H54 (cell line): Measurements from ENCODE around the gene CCKAR.

Source experiments
- DNase-seq: peaks from one replicate; pipeline ENCODE4 v3.0.0; 2011; ENCODE audit warnings: low spot score, mixed read lengths; ENCODE audit not compliant: insufficient read length
- FAIRE-seq: peaks from 3 replicates; lab custom pipeline; 2011; peaks lifted over from hg19 to GRCh38; lab: Jason Lieb, UNC
- POLR2A ChIP-seq: IDR thresholded peaks from 2 replicates; pipeline ENCODE4 v1.6.1; 2011; ENCODE audit warnings: low read depth, mild to moderate bottlenecking, low read length

The CCKAR gene

DNA sequence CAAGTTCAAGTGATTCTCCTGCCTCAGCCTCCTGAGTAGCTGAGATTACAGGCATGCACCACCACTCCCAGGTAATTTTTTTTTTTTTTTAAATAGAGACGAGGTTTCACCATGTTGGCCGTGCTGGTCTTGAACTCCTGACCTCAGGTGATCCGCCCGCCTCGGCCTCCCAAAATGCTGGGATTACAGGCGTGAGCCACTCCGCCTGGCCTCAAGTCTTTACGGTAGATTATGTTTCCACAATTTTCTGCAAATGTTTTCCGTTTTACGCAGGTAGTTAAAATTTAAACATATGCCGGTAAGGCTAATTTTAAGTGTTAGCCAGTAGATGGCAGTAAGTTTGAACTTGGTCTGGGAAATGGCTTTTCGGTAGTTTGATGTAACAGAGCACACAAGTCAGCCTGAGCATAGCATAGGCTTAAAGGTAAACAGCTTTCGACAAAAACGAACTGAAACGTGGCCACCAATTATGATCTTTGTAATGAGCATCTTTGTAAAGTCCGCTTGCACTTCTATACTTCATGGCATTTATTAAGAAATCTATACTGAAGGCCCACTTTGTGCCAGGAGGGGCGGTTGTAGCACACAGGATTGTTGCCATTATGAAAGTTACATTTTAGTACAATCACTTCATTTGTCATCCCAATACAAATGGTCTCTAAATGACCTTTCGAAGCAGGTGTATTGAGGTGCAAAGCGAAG, 31.1 kb downstream of the CCKAR start:
- DNase-seq (peak; percentile 15), FAIRE-seq (no peak)
- no peak for TF ChIP-seq POLR2A

DNA sequence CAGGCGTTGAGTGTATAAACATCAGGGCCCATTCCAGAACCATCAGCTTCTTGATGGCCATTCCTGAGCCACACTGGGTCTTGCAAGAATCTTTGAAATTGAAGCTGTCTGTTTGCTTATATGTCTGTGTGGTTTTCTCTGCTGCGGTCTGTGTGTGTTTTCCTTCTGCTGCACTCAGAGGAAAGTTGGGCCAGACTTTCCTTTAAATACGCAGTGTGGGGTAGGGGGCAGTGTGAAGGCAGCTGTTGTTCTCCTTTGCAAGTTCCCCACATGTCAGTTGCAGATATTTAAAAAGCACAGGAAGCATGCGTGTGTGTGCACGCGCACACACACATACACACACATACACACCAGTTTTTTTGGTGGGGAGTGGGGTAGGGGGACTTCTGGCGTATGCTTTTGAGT, 32.1 kb downstream of the CCKAR start:
- DNase-seq (no peak), FAIRE-seq (no peak)
- TF ChIP-seq POLR2A, result no peak

DNA sequence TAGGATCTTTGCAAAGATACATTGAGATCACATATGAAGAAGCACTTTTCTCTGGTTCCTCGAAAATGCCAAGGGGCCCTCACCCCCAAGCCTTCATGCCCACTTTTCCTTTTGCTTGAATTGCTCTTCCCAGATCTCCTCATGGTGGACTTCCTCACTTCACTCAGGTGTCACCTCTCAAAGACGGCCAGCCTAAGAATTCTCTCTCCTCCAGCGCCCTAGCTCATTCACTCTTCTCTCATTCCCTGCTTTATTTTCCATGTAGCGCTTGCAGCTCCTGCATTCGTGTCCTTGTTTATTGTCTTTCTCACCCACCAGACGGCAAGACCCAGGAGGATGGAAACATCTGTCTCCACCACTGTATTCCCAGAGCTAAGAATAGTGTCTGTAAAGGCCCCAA, 32.9 kb downstream of the CCKAR start:
- DNase-seq, result no peak
- TF ChIP-seq POLR2A, result no peak
- FAIRE-seq, result no peak

GRCh38 chr4:26455571-26455970, 34.7 kb downstream of the CCKAR start:
- no peak for TF ChIP-seq POLR2A
- FAIRE-seq (no peak), DNase-seq (no peak)

DNA sequence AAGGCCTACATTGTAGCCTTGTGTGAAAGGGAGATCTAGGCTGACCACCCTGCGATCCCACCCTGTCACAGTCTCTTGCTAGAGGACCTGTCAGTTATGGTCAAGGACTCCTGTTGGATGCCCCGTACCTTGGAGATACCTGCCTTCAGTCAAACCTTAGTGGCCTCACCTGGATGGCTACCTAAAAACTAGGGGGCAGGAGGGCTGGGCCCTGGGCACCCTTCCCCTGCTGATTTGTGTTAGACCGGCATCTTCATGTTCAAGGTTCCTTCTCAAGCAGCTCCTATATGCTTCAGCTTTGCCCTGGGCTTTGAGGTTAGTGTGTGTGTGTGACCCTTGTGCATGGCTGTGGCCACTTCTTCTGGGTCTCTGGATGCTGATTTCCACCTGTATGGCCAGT, 35.3 kb downstream of the CCKAR start:
- no peak for TF ChIP-seq POLR2A
- FAIRE-seq, result no peak
- DNase-seq, result no peak

- TF ChIP-seq POLR2A, result no peak
- DNase-seq, result no peak
- no peak for FAIRE-seq
These were observed 37.4 kb downstream of the CCKAR start for GRCh38 chr4:26452565-26453531.

DNA sequence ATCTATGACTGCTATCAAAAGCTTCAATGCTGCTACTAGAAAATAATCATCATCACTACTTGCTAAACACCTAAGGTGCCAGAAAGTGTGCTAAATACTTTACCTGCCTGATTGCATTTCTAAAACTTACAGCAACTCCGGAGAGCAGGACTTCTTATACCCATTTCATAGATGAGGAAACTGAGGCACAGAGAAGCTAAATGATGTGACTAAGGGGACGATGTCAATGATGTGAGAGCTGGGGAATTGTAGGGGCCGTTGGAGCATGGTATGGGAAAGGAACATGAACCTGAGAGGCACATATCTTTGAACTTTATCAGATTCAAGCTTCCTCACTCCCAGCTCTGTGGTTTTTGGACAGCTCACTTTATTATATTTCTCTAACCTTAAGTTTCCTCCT, 38.7 kb downstream of the CCKAR start:
- DNase-seq (no peak), FAIRE-seq (no peak)
- TF ChIP-seq POLR2A, result no peak

GRCh38 chr4:26450418-26450817, 39.9 kb downstream of the CCKAR start:
- TF ChIP-seq POLR2A, result no peak
- FAIRE-seq, result no peak
- DNase-seq, result no peak

DNA sequence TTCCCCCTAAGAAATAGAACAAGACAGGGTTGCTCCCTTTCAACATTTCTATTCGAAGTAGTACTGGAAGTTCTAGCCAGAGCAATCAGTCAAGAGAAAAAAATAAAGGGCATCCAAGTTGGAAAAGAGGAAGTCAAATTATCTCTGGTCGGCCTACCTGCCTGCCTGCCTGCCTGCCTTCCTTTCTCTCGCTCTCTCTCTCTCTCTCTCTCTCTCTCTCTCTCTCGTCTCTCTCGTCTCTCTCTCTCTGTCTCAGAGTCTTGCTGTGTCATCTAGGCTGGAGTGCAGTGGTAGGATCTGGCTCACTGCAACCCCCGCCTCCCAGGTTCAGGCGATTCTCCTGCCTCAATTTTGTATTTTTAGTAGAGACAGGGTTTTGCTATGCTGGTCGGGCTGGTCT, 42.9 kb downstream of the CCKAR start:
- FAIRE-seq, result no peak
- TF ChIP-seq POLR2A, result no peak
- DNase-seq, result no peak

- DNase-seq (no peak), FAIRE-seq (no peak)
- TF ChIP-seq POLR2A, result no peak
These were observed 48.5 kb downstream of the CCKAR start for GRCh38 chr4:26441771-26442170.

GRCh38 chr4:26441102-26441501, 49.2 kb downstream of the CCKAR start:
- FAIRE-seq (no peak), DNase-seq (no peak)
- TF ChIP-seq POLR2A, result no peak

DNA sequence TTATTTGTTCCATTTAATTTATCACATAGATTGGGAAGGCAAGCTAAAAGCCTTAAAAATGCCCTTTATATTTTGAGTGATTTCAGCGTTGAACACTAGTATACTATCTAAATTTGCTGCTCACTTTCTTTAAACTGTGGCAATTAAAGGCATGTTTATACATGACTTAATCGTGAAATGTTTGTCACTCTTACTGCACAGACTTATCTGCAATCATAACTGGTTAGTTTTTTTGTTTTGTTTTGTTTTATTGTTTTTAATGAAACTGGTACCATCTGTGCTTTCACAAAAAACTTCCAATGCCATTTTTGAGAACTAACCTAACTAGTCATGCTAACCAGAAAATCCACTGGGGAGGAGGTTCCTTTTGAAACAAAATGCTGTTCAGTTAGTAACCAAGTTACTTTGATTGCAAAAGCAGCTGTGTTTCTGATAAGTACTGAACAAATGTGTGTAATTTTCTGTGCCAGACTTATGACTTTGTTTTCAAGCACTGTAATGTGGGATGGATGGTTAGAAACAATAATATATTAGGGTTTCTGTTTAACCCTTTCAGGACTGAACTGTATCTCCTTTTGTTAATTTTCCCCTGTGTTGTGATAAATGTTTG, 56.1 kb downstream of the CCKAR start:
- no peak for TF ChIP-seq POLR2A
- no peak for FAIRE-seq
- DNase-seq, result no peak

DNA sequence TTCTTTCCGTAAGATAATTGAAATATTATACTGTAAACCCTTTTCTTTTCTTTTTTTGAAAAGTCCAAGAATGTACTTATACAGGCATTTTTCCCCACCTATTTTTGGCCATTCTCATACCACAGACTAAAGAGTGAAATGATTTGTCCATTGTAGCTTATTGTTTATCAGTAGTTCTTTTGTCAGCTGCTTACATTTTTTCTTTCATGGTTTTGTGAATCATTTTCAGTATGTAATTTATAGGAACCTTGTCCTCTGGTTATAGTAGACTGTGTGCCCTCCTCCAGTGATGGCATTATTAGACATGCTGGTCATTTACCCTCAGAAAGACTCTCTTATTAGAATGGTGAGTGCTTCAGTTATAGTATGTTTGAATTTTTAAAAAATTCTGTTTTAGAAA, 56.7 kb downstream of the CCKAR start:
- FAIRE-seq, result no peak
- TF ChIP-seq POLR2A, result no peak

GRCh38 chr4:26432419-26432818, 57.9 kb downstream of the CCKAR start:
- DNase-seq (no peak), FAIRE-seq (no peak)
- TF ChIP-seq POLR2A, result no peak

More for the DNA sequence above, 56.7 kb downstream of the CCKAR start:
- DNase-seq, result no peak
